ELF-1 (cell line): Measurements from ENCODE around the gene COX6B2.

Source experiments
- DNase-seq: peaks from one replicate; pipeline ENCODE4 v3.0.0-alpha.2; 2016; ENCODE audit warnings: low read depth, low spot score

Gene COX6B2

DNA sequence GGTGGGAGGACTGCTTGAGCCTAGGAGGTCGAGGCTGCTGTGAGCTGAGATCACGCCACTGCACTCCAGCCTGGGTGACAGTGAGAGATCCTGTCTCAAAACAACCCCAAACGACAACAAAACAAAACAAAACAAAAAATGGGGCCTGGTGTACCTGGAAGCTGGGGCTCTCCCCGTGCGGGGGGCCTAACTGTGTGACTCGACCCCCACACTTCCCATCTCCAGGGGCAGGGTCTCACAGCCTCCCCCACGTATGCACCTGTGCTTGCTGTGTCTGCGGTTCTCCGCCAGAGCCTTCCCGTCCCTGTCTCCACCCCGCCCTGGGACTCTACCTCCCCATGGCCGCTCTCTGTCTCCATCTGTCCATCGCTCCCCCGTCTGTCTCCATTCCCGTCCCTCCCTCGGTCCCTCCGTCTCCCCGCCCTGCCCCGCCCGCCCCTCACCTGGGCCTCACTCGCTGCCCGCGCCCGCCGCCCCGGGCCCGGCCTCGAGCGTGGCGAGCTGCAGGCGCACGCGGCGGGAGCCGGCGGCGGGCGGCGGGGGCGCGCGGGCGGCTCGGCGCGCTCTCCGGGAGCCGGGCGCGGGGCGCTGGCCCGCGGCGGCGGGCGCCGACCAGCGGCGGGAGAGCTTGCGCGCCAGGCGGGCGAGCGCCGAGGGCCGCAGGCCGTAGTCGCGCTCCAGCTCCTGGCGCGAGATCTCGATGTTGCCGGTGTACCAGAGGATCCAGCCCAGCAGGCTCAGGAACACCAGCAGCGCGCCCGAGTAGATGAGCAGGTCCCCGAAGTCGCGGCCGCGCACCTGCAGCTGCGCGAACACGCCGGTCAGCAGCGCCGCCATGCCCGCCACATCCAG, 29.0 kb upstream of the COX6B2 start:
- DNase-seq = peak; percentile 64

DNA sequence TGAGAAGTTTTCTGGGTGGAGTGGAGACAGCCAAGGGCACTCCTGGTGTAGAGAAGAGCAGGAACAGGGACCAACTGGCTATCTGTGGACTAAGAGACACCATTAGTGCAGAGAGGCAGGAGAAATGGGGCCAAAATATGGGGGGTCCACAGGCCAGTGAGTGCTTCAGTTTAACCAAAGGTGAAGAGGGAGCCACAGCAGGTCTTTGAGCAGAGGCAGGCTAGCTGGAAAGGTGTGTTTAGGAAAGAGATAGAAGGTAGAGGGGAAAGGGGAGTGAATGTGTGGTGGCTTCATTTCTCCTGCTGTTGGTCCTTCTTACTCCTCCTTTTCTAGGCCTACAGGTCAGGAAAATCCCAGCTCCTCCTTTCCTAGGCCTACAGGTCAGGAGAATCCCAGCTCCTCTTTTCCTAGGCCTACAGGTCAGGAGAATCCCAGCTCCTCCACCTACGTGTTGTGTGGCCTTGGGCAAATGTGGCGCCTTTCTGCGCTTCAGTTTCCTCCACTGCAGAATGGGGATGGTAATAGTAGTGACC, 28.1 kb upstream of the COX6B2 start:
- no peak for DNase-seq

DNA sequence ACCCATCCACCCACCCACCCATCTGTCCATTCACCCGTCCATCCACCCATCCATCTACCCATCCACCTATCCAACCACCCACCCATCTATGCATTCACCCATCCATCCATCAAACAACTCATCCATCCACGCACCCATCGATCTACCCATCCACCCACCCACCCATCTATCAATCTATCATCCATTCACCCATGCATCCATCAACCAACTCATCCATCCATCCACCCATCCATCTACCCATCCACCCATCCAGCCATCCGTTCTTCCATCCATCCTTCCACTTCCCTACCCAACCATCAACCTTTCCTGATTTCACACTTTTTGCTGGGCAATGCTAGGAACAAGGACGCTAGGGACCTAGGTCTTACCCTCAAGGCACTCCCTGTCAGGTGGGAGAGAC, 27.5 kb upstream of the COX6B2 start:
- no peak for DNase-seq

DNA sequence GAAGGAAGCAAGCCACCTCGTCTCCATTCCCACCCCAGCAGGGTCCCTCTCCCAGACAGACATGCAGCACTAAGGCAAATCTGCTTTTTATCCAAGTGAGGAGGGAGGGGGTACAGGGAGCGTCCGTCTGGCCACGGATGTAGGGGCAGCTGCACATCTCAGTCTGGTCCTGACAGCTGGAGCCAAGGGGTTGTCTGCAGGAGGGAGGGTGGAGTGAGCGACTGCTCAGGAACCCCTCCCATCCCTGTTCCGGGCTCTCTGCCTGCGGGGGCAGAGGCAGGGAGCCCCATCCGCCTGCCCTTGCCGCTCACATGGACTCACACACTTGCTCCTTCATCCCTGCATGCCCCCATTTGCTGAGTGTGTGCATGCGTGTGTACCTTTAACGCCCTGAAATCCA, 24.7 kb upstream of the COX6B2 start:
- DNase-seq = no peak

DNA sequence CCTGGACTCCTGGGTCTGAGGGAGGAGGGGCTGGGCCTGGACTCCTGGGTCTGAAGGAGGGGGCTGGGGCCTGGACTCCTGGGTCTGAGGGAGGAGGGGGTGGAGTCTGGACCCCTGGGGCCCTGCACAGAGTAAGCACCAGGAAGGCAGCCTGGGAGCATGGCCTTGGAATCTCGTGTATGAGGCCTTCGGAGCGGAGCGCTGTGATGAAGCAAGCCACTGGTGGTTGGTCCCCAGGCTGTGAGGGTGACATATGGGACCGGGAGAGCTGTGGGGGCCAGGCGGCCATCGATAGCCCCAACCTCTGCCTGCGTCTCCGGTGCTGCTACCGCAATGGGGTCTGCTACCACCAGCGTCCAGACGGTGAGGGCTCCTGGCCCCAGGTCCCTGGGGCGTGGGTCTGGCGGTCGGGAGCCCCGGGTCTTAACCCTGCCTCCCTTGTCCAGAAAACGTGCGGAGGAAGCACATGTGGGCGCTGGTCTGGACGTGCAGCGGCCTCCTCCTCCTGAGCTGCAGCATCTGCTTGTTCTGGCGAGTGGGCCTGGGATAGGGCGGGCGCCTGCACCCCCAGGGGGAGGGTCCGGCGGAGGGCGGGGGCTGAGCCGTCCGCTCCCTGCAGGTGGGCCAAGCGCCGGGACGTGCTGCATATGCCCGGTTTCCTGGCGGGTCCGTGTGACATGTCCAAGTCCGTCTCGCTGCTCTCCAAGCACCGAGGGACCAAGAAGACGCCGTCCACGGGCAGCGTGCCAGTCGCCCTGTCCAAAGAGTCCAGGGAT, 23.0 kb upstream of the COX6B2 start:
- no peak for DNase-seq

DNA sequence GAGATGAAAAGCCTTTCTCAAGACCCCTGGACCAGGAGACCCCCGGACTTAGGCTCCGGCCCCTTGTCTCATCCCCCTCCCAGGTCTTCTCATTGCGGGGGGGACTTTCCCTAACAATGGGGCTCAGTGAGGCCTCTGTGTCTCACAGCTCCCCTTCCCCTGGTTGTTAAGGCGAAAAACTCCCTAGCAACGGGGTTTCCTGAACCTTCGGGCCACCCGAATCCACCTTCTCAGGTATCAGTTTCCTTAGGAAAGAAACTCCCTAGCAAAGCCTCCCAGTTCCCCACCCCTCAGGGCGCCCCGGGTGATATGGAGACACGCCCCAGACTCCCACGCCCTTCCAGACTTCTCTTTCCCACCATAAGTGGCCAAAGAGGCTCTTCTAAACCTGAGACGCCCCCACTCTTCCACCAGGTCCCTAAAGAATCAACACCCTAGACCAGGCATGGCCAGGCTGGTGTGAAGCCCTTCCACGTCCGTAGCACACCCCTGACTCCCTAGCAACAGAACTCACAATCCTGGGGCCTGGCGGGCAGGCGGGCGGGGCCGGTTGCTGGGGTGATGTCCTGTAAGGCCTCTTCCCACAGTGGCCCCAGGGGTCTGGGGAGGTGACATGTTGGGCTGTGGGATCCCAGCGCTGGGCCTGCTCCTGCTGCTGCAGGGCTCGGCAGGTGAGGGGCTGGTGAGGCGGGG, 21.9 kb upstream of the COX6B2 start, which contains the start of gene TMEM190:
Gene TMEM190 (plus strand): TSS at position 586 of the 693 bp plus-strand sequence. CDS start 28 bp downstream, at position 614.
- DNase-seq = peak; percentile 67

DNA sequence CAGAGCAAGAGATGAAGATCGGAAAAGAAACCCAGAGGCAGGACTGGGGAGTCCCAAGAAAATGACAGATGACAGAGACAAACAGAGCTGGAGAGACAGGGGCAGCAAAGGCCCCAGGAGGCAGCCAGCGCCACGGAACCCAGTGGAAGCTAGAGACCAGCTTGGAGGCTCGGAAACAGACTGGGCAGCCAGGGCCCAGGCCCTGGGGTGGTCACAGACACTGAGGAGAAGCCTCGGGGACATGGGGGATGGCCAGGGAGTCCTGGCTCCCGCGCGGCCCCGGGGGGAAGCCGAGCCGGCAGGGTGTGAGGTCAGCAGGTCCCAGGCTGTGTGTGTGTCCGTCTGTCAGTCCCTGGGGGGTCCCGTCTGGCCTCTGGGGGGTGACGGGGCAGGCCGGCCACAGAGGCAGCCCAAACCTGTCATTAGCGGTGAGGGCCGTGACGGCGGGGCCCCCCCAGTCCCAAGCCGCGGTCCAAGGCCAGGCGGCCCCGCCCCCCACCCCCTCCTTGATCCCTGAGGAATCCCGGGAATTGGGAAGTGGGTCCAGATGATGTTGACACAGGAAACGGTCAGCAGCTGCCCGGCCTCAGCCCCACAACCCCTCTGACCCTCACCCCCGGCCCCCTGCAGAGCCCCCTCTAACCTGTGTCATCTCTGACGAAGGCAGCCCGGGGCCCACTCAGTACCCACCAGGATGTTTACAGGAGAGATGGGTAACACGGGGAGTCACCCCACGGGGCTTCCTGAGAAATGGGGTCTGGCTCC, 19.7 kb upstream of the COX6B2 start:
- no peak for DNase-seq

DNA sequence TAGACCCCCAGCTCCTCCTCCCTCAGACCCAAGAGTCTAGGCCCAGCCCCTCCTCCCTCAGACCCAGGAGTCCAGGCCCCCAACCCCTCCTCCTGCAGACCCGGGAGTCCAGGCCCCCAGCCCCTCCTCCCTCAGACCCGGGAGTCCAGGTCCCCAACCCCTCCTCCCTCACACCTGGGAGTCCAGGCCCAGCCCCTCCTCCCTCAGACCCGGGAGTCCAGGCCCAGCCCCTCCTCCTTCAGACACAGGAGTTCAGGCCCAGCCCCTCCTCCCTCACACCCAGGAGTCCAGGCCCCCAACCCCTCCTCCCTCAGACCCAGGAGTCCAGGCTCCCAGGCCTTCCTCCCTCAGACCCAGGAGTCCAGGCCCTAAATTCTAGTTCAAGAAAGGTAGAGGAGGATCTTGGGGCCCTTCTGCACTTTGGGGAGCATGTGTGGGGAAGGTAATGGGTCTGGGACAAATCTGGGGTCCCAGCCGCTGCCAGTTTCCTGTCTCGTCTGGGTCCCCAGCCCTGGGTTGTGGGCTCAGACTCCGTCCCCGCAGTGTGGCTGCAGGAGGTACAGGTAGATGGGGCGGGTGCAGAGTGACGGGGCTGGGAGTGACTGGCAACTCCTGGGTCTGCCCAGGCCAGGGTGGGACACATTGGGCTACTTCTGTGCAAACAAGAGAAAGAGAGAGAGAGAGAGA, 18.9 kb upstream of the COX6B2 start:
- no peak for DNase-seq

DNA sequence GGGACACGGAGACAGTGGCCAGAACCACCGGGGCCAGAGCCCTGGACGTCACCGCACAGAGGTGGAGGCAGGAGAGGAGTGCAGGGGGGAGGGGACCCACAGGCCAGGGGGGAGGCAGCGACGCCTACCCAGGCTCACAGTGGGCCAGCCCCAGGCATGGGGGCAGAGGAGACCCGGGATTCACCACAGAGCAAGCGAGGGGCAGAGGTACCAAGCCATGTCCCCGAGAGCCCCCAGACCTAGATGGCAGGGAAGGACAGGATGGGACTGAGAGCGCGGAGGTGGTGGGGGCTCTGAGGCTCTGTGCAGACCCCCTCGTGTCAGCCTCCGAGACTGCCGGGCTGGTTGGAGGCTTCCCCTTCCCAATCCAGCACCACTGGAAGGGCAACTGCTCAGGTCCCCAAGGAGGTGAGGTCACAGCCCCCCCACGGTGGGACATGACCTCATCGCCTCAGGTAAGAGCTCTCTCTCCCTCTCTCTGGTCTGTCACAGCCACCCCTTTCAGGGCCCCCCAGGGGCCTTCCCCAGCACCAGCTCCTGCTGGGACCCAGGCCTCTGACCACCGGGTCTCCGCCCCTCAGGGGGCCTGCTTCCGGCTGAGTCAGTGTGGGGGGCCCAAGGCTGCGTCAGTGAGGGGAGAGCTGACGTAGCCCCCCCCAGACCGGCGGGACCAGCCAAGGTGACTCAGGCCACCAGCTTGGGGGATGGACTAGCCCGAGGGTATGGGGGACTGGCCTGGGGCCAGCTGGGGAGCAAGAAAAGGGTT, 18.0 kb upstream of the COX6B2 start:
- DNase-seq = no peak

DNA sequence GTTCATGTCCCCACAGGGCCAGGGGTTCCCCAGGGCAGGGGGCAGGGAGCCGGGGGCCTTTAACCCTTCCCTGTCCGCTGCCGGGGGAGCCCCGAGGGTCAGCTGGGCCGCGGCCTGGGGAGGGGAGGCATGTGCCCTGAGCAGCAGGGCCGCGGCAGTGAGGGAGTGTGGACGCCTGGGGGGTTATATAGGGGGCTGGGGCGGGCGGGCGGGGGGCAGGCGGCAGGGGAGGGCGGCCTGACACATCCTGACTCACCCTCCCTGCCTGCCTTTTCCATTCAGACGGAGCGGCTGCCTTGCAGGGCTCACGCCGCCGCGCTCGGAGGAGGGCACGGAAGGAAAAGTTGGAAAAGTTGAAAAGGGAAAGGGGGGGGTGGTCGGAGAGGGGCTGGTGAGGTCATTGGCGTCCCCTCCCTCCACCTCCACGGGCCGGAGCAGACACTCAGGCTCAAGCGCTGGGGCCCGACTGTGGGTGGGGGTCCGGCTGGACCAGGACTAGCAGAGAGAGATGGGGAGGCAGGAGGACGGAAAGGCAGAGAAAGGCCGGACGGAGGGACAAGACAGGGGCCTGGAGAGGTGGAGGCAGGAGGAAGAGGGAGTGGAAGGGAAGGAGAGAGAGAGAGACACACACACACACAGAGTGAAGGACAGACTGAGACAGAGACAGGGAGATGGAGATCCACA, 15.9 kb upstream of the COX6B2 start, which contains the start of gene IL11:
Gene IL11 (minus strand): TSS at position 159 of the 684 bp plus-strand sequence. CDS start 153 bp downstream, at position 6.
- no peak for DNase-seq

DNA sequence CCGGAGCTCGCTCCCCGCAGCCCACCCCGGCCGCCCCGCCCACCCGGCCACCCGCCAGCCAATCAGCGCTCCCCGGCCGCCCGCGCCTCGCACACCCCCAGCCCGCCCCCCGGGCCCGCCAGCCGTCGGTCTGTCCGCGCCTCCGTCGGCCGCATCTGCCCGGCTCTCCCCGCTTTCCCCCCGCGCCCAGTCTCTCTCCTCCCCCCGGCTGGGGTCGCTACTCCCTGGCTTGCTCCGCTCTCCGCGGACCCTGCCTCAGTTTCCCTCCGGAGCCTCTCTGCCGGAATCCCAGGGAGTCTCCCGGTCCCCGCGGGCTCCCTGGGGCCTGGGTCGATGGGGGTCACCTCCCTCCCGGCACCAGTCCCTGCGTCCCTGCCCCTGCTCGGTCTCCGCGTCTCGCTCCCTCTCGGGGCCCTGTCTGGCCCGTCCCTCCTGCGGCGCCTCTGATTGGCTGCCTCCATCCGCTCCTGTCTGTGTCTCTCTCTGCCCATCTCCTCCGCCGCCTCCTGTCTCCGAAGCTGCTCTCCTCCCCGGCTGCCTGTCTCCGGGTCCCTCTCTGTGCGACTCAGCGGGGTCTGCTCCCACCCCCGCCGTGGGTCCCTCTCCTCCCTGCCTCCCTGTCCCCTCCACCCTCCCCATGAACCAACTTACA, 15.3 kb upstream of the COX6B2 start:
- peak; percentile 85 for DNase-seq

DNA sequence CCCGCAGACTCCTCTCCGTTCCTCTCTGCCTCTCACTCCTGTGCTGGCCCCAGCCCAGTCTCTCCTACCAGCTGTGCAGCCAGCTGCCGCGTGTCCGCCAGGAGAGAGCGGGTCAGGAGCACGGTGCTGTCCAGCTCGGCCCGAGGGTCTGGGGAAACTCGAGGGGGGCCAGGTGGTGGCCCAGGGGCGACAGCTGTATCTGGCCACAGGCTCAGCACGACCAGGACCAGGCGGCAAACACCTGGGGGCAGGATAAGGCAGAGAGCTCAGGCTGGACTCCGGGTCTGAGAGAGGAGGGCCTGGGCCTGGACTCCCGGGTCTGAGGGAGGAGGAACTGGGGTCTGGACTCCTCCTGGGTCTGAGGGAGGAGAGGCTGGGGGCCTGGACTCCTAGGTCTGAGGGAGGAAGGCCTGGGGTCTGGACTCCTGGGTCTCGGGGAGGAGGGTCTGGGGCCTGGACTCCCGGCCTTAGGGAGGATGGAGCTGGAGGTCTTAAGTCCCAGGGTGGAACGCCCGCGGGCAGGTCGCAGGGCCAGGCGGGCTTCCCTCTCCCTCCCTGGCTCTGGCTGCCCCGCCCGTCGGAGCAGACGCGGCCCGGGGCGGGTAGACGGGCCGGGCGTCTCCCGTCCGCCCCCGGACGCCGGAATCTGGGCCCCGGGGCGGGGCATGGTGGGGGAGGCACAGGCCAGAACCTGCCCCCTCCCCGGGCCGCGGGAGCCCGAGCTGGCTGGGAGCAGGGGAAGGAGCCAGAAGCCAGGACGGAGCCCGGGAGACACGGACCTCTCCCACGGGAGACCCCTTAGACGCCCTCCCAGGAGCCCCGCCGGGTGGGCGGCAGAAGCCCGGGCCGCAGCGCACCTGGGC, 14.4 kb upstream of the COX6B2 start:
- peak; percentile 79 for DNase-seq

DNA sequence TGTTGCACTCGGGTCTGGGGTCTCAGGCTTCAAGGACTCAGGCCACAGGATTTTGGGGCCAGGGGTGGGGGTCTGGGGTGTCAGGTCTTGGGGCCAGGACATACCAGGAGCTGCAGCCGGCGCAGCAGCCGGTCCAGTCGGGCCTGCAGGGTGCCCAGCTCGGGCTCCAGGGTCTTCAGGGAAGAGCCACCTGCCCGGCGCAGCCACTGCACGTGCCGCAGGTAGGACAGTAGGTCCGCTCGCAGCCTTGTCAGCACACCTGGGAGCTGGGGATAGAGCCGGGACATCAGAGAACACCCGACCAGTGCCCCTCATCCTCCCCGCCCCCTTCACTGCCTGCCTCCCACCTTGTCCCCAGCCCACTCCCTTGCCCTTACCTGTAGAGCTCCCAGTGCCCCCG, 13.6 kb upstream of the COX6B2 start:
- no peak for DNase-seq

DNA sequence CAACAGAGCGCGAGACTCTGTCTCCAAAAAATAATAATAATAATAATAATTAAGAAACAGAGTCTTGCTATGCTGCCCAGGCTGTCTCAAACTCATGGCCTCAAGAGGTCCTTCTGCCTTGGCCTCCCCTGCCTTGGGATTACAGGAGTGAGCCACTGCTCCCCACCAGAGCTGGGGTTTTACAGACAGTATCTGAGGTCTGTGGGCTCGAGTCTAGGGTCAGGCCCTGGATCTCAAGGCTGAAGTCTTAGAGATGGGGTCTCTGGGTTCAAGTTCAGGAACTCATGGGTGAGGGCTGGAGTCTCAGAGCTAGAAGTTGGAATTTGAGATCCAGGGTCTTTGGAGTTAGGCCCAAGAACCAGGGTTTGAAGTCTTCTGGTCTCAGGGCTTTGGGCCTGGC, 12.3 kb upstream of the COX6B2 start:
- no peak for DNase-seq

DNA sequence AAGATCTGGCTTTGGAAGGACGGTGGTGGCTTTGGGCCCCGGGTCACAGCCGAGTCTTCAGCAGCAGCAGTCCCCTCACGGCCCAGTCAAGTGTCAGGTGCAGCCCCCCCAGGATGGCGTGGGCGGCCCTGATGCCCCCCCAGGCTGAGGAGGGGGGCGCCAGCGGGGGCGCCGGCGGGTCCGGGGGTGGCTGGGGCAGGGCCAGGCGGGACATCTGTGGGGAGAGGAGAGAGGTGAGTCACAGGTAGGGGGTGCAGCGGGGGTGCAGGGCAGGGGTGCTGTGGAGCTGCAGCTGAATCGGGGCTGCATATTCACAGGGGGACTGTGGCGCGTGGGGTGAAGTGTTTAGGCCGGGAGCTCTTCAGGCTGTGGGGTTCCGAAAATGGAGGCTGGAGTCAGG, 11.4 kb upstream of the COX6B2 start:
- no peak for DNase-seq

DNA sequence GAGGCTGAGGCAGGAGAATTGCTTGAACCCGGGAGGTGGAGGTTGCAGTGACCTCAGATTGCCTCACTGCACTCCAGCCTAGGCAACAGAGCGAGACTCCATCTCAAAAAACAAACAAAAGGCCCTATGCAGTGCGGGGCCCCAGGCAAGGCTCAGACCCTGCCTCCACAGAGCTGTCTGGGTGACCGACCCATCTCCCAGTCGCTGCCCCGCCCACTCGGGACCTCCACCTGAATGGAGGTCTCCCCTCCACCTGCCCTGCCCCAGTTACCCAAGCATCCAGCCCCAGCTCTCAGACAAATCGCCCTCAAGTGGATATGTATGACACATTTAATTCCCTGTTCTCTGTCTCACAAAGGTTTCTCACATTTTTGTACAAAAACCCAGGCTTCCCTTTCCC, 10.7 kb upstream of the COX6B2 start:
- DNase-seq = no peak

DNA sequence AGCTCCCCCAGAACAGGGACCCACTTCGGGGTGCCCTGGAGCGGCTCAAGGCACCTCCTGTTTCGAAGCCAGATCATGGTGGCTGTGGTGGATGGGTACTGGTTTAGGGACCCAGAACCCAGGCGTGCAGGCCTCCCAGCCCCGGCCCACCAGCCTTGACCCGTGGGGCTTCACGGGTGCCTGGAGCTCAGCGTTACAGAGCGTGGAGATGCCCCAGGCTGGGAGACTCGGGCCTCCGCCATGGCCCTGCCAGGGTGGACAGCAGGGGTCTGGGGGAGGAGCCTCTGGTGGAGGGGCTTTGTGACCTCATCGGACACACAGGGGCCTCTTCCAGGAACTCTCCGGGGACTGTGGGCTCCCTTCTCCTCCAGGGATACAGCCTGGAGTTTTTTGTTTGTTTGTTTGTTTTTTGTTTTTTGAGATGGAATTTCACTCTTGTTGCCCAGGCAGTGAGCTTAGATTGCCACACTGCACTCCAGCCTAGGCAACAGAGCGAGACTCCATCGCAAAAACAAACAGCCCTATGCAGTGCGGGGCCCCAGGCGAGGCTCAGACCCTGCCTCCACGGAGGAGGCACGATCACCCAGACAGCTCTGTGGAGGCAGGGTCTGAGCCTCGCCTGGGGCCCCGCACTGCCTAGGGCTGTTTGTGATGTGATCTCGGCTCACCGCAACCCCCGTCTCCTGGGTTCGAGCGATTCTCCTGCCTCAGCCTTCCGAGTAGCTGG, 8.6 kb upstream of the COX6B2 start, which contains the start of gene GARIN5B:
Gene GARIN5B (minus strand): TSS at position 271 of the 727 bp plus-strand sequence. CDS start 194 bp downstream, at position 77.
- peak; percentile 50 for DNase-seq
